ENCODE measurements around the gene CADM4. TPM values are rescaled to one million over a fixed set of nuclear protein-coding genes. Genes with fewer than 3 reads are reported as not detected.

CADM4 gene
- total RNA-seq, 1 donor from 2014 or later, result 8.7 TPM

DNA sequence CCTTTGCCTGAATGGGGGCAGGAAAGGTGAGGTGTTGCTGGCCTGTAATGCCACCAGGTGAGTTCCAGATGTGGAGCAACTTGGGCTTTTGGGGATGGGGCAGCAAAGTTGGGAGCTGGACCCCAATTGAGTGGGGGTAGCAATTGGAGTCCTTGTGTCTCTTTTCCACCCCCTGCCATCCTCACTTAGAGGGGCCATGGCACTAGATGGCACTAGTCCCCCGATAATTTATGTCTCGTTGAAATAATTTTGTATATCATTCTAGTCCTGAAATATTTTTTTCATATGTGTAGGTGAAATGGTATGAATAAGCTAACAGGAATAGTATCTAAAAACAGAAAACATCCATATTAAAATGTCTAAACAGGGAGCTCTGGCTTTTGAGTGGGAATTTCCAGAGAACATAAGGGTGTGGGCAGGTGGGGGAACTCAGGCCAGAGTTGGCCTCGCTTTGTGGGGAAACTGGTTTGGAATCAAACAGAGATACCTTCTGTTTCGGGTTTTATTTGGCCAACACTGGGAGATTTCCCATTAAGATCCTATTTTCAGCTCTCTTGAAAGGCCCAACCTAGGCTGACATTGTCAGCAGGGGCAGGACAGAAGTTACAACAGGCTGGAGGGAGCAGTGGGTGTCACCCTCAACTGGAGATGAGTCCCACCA, 39.9 kb downstream of the CADM4 start:
- intact Hi-C loops (cut with DNase I), result no loop called here

GRCh38 chr19:43598445-43599240, 41.0 kb downstream of the CADM4 start:
- TF ChIP-seq, protein P1, sequence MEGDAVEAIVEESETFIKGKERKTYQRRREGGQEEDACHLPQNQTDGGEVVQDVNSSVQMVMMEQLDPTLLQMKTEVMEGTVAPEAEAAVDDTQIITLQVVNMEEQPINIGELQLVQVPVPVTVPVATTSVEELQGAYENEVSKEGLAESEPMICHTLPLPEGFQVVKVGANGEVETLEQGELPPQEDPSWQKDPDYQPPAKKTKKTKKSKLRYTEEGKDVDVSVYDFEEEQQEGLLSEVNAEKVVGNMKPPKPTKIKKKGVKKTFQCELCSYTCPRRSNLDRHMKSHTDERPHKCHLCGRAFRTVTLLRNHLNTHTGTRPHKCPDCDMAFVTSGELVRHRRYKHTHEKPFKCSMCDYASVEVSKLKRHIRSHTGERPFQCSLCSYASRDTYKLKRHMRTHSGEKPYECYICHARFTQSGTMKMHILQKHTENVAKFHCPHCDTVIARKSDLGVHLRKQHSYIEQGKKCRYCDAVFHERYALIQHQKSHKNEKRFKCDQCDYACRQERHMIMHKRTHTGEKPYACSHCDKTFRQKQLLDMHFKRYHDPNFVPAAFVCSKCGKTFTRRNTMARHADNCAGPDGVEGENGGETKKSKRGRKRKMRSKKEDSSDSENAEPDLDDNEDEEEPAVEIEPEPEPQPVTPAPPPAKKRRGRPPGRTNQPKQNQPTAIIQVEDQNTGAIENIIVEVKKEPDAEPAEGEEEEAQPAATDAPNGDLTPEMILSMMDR (IDR thresholded peaks at IDR 0.05), result no peak
- Histone ChIP-seq H3K4me3 (no peak overlapping the region), H3K27ac (no peak overlapping the region), H3K4me1 (peaks cover 28% of the 10 kb centered on the region), H3K36me3 (peaks cover 46% of the 10 kb centered on the region), H3K9me3 (no peaks in the 10 kb centered on the region), H3K27me3 (no peaks in the 10 kb centered on the region)
- no peak for ATAC-seq
- intact Hi-C loops (cut with DNase I), result no loop called here
- no peak for DNase-seq

More for the DNA sequence above, 39.9 kb downstream of the CADM4 start:
- H3K27ac ChIP-seq, result no peak overlapping the region
- H3K27me3 ChIP-seq, result no peaks in the 10 kb centered on the region
- DNase-seq (no peak), ATAC-seq (no peak)
- H3K4me3 ChIP-seq, result no peak overlapping the region
- H3K9me3 ChIP-seq, result no peaks in the 10 kb centered on the region
- peaks cover 20% of the 10 kb centered on the region for H3K4me1 ChIP-seq
- H3K36me3 ChIP-seq, result peaks cover 39% of the 10 kb centered on the region
- TF ChIP-seq, protein P1 (IDR thresholded peaks at IDR 0.05), result no peak

- ATAC-seq, result no peak
- peaks cover 28% of the 10 kb centered on the region for H3K4me1 ChIP-seq
- peaks cover 54% of the 10 kb centered on the region for H3K36me3 ChIP-seq
- no peak overlapping the region for H3K4me3 ChIP-seq
- no peak overlapping the region for H3K27ac ChIP-seq
- TF ChIP-seq, protein P1 (IDR thresholded peaks at IDR 0.05), result no peak
- no peak for DNase-seq
- H3K27me3 ChIP-seq, result no peaks in the 10 kb centered on the region
- no peaks in the 10 kb centered on the region for H3K9me3 ChIP-seq
- intact Hi-C loops (cut with DNase I), result no loop called here
These were observed 41.8 kb downstream of the CADM4 start for GRCh38 chr19:43597876-43598275.

DNA sequence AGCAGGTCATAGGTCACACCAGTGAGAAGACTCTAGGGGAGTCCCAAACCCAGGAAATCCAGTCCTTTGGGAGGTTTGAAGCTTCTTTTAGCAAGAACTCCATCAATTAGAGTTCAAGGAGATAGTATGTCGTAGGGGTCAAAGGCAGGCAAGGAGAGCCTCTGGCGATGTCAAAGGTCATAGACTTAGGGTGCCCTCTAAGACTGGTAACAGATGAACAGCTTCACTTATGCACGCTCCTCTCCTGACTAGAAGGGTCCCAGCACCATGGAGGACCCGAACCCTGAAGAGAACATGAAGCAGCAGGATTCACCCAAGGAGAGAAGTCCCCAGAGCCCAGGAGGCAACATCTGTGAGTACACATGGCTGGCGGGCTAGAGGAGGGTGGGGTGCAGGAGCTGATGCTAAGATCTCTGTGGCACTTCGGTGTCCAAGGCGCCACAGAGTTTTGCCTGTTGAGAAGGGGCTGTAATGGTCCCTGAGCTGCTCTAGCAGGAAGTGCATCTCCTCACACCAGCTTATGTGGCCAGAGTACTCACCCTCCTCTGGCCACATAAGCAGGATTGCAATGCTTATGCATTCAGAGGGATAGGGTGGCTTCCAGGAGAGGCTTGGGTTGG, 42.7 kb downstream of the CADM4 start:
- peaks cover 54% of the 10 kb centered on the region for H3K36me3 ChIP-seq
- ATAC-seq, result no peak
- intact Hi-C loops (cut with DNase I), result no loop called here

More for the DNA sequence above, 42.7 kb downstream of the CADM4 start:
- TF ChIP-seq, protein P1 (IDR thresholded peaks at IDR 0.05), result no peak
- DNase-seq, result no peak
- no peaks in the 10 kb centered on the region for H3K9me3 ChIP-seq
- H3K27ac ChIP-seq, result peak overlapping the region; percentile 99
- H3K27me3 ChIP-seq, result no peaks in the 10 kb centered on the region
- peak overlapping the region; percentile 75 for H3K4me3 ChIP-seq
- peaks cover 28% of the 10 kb centered on the region for H3K4me1 ChIP-seq

Measured in upper lobe of right lung (tissue), 1 donor.